ENCODE measurements around the gene HSD17B14.

The HSD17B14 gene

DNA sequence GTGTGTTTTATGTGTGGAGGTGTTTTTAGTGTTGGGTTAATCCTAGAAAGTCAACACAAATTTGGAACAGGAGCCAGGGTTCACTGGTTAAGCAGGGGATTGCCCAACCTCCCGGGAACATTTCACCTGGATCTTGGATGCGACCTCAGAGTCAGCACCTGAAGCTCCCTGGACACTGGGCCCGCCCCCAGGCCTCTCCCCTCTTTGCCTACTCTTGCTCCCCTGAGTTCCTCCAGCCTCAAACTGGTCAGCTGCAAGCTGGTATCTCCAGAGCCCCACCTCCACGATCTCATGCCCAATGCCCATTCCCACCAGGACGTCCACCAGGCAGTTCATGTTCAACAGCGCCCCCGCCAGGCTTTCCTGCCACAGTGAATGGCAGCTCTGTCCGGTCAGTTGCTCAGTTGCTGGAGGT, 9.7 kb downstream of the HSD17B14 start:
- DNase-seq (ENCODE audit: low read depth): no peak

GRCh38 chr19:48822514-48822913, 13.8 kb downstream of the HSD17B14 start:
- DNase-seq (ENCODE audit: low read depth): no peak

DNA sequence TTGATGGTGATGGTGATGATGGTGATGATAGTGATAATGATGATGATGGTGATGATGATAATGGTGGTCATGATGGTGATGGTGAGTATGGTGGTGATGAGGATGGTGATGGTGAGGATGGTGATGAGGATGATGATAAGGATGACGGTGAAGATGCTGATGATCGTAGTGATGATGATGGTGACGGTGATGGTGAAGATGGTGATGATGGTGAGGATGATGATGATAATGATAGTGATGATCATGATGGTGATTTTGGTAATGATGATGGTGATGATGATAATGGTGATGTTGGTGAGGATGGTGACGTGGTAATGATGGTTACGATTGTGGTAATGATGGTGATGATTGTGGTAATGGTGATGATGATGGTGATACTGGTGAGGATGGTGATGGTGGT, 14.7 kb downstream of the HSD17B14 start:
- DNase-seq (ENCODE audit: low read depth): no peak

DNA sequence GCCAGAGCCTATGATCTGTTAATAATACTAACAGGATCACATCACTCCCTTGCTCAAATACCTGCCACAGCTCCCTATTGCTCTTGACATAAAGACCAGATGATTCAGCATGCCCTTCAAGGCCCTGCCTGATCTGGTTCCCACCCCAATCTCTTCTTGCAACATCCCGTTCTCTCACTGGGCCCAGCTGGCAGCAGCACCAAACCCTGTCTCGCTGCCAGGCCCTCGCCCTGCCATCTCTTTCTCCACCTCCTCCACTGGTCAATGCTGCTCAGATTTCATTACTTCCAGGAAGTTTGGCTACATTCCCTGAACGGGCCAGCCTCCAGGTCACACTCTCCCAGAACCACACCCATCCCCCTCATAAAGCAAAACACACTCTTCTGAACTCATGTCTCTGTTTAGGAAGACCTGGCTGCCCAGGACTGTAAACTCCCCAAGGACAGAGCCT, 16.9 kb downstream of the HSD17B14 start:
- no peak for DNase-seq (ENCODE audit: low read depth)

DNA sequence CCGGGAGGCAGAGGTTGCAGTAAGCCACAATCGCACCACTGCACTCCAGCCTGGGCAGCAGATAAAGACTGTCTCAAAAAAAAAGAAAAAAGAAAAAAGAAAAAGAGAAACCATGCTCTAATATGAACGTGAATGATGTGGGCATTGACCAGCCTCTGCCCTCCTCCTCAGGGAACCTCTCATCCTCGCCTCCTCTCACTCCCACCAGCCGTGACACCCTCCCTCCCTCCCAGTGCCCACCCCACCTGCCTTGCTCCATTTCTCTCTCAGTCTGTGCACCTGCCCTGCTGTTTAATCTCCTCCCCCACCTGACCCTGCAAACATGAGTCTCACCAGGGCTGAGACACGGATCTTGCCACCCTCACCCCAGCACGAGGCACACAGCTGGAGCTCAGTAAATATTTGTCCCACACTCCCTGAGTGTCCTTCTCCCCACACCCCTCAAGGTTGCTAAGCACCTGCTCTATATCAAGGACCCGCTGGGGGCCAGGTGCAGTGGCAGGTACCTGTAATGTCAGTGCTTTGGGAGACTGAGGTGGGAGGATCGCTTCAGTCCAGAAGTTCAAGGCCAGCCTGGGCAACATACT, 18.0 kb downstream of the HSD17B14 start:
- DNase-seq (ENCODE audit: low read depth): no peak

DNA sequence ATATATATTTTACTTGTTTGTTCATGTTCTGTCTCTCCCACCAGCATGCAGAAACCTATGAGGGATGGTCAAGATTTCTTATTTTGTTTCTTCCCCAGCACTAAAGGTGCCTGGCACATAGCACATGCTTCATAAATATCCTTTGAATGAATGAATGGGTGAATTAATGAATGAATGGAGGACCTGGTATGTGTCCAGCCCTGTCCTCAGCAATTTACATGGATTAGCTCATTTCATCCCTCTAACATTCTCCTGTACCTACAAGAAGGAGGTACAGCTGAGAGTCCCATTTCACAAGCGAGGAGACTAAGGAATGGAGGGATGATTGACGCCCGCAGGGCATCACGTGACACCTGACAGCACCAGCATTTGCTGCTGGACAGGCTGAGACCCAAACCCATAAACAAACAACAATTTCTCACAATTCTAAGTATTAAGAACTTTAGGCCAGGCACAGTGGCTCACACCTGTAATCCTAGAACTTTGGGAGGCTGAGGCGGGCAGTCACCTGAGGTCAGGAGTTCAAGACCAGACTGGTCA, 18.6 kb downstream of the HSD17B14 start:
- no peak for DNase-seq (ENCODE audit: low read depth)

GRCh38 chr19:48815870-48816501, 20.3 kb downstream of the HSD17B14 start:
- no peak for DNase-seq (ENCODE audit: low read depth)

DNA sequence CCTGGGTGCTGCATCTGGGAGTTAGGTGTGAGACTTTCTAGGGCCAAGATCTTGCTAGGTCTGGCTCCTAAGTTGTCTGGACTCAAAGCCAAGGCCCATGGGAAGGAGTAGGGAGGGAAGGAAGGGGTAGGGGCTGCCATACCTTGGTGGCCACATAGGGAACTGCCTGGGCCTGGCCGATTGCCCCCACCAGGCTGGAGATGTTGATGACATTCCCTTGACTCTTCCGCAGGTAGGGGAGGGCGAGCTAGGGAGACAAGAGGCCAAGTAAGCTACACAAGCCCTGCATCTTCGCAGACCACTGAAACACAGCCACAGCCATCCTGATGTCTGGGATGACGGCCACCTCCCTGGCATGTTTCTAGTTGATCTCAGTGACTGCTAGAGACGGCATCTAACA, 21.4 kb downstream of the HSD17B14 start:
- no peak for DNase-seq (ENCODE audit: low read depth)

DNA sequence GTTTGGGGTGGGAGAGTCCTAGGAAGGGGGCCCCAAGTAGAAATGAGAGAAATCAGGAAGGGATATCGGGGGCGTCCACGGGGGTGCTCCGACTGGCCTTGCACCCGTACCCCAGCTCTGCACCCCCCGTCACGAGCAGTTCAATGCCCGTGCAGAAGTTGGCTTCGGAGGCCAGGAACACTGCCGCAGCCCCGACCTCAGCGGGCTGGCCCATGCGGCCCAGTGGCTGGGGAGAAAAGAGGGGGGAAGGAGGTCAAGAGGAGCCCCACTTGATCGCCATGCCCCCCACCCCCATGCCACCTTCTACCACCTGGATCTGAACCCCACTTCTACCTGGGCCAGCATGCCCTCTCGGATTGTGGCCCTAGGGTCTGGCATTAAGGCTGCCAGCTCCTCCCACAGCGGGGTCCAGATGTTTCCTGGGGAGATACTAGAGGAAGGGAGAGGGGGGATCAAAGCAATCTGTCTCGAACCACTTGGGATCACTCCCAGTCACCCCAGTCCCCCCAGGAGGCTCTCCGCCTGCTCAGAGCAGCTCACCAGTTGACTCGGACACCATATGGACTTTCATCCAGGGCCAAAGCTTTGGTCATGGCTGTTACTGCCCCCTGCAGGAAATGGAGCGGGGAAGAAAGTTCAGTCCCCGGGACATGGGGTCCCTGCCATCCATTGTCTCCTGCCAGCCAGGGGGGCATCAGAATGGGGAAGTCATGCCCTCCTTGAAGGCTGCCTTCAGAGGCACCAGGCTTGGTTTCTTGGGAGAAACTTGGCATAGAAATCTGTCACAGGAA, 23.0 kb downstream of the HSD17B14 start:
- no peak for DNase-seq (ENCODE audit: low read depth)

DNA sequence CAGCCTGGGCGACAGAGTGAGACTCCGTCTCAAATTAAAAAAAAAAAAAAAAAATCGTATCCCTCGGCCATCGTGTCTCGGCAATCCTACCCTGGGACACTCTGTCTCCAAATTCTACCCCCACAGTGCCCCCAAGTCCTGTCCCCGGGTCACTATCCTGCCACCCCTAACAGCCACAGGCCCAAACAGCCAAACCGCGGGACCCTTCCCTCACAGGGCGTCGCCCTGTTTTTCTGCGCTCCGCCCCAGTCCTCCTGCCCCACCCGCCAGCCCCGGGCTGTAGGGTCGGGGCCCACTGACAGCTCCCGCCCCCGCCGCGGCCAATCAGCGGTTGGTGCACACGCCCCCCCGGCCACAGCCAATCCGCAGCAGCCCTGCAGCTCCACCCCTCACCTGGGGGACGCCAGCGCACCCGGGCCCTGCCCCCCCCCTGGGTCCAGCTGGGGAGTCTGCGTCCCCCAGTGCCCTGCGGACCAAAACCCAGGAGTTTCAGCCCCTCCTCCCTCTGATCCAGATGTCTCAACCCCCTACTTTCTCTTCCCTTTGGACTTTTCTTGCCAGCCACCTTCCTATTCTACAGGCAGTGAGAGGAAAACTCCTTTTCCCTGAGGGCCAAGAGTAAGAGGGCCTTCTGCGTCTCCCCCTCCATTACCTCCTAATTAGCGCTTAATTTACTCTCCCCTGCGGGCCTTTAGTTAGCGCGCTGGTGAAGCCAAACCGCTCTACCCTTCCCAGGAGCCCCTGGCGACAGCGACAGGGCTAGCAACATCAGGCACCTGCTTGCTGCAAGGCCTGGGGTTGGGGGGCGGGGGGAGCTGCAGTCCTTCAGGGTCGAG, 24.0 kb downstream of the HSD17B14 start:
- peak; percentile 45 for DNase-seq (ENCODE audit: low read depth)

DNA sequence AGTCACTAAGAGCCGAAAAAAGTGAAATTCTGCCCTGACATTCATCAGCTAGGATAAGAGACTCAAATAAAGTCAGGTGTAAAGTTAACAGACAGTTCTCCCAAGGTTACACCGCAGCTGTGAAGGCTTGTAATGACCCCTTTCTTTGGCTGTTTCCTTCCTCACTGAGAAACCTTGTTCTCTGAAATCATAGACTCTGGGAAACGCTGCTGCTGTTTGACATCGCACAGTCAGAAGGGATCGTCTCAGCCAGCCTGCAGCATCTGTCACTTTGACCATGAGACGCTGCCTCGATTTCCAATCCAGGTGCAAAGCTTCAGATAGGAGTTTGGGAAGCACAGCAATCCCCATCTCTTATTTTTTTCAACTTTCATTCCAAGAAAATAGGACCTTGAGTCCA, 26.1 kb downstream of the HSD17B14 start:
- DNase-seq (ENCODE audit: low read depth): no peak

DNA sequence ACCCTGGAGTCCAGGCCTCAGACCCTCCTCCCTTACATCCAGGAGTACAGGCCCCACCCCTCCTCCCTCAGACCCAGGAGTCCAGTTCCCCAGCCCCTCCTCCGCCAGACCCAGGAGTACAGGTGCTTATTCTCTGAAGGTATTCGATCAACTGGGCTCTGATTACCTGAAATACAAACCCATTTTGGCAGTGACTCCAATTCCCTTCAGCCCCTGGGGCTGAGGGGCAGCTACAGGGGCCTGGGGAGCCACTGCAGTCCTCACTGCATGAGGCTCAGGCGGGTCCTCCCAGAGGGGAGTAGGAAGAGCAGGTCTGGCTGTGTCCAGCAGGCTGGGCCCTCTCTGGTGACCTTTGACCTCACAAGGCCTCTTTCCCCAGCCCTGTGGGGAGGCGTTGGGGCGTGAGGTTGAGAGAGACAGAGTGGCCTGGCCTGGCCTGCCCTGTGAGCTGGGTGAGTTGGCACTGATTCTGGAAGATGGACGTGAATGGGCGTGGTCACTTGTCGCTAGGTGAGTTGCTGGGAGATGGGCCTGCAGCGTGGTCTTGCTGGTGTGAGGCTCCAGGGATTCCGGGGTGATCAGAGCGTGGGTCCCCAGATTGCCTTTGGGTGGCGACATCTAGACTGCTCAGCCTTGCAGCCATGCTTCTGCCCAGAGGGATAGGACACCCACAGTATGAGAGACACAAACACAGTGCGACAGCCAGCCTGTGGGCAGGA, 28.5 kb downstream of the HSD17B14 start:
- no peak for DNase-seq (ENCODE audit: low read depth)

DNA sequence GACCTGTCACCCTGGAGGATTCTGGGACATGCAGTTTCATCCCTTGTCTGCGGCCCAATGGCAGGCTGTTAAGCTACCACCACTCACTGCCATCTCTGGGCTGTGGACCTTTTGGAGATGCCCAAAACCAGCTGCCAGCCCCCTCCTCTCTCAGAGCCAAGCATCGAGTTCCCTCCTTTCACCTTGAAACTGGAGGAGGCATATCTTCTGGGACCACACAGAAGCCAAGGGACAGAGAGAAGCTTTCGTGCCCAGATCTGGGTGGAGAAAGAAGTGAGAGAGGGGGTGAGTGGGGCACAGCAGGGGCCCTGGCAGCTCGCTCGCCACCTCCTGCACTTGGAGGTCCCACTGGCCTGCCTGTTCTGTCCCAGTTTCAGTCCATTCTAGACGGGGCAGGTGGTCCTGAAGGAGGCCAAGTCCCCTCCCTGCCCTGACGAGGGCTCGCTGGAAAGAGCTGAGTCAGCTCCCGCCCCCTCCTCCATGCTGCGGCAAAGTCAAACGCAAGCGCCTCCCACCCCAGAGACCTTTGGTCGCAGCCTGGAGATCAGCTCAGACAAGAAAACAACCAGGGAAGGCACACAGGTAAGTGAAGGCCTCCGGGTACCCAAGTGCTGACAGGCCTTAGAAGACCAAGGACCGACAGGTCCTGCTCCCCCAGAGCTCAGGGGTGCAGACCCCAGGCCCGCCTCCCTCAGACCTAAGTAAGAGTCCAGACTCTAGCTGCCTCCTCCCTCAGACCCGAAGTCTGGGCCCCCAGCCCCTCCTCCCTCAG, 29.3 kb downstream of the HSD17B14 start:
- DNase-seq (ENCODE audit: low read depth): no peak

DNA sequence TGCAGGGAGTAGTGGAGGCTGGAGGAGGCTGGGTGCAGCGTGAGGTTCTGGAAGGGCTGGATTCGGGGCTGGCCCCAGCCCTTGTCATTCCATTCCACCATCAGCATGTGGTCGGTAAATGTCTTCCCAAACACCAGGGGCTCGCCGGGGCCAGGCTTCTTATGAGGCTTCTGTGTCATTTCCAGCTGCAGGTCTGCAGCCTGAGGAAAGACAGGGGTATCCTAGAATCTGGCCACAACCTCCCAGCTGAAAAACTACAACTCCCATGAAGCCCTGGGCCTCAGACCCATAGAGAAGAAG, 29.8 kb downstream of the HSD17B14 start:
- DNase-seq (ENCODE audit: low read depth): no peak

DNA sequence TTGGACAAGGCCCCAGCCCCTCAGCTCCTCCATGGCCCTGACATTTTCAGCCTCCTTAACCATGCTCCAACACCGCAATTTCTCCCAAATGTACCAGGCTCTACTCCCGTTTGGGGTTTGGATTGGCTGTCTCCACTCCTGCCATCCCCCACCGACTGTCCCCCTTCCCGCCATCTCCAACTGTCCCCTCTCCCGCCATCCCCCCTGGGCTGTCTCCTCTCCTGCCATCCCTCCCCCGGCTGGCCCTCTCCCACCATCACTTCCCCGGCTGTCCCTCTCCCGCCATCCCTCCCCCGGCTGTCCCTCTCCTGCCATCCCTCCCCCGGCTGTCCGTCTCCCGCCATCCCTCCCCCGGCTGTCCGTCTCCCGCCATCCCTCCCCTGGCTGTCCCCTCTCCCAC, 30.8 kb downstream of the HSD17B14 start:
- no peak for DNase-seq (ENCODE audit: low read depth)

DNA sequence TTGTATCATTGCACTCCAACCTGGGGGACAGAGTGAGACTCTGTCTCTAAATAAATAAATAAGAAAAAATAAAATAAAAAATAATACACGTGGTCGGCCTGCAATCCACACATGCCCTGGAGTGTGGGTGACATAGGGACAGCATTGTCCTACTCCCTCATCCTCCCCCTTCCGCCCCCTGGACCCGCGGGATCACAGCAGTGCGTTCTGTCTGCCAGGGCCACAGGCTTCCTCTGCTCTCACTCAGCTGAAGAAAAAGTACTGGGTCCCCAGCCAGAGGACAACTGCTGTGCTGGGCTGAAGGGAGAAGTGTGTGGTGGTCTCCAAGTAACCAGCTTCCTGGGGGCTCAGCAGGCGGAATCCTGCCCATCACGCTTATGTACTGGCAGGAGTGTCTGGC, 31.8 kb downstream of the HSD17B14 start:
- no peak for DNase-seq (ENCODE audit: low read depth)

GRCh38 chr19:48802623-48803022, 33.7 kb downstream of the HSD17B14 start:
- no peak for DNase-seq (ENCODE audit: low read depth)

DNA sequence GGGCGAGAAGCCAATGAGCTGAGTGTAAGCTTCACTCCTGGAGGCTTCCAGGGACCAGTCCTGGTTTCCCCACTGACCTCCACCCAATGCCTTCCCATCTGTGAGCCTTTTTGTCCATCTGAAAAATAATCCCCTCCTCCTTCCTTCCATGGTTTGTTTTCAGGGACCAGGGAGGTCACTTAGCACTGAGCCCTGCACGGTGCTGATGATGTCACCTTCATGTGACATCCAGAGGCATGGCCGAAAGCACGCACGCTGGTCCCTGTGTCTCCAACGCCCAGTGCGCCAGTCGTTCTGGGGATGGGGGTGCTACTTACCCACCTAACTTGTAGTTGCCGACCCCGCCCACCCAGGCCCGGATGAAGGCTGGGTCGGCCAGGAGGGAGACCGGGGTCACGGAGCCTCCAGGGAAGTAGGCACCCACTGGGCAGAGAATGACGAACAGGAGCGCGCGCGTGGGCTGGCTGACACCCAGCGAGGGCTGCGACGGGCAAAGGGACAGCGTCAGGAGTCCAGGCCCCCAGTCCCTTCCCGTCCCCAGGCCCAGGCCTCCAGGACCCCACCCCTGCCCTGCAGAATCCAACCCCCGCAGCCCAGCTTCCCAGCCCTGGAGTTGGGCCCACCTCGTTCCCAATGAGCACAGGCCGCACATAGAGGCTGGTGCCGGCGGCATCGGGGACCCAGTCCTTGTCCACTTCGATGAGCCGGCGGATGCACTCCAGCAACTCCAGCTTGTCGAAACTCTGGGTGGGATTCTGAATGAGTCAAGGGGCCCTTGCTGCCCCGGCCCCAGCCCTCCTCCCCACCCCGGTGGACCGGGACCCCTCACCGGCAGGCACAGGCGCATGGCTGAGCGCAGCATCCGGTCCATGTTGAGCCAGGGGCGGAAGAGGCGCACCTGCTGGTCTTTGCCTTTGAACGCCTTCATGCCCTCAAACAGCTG, 36.7 kb downstream of the HSD17B14 start:
- no peak for DNase-seq (ENCODE audit: low read depth)

- DNase-seq (ENCODE audit: low read depth): no peak
Measured at GRCh38 chr19:48798937-48799336, 37.4 kb downstream of the HSD17B14 start.

DNA sequence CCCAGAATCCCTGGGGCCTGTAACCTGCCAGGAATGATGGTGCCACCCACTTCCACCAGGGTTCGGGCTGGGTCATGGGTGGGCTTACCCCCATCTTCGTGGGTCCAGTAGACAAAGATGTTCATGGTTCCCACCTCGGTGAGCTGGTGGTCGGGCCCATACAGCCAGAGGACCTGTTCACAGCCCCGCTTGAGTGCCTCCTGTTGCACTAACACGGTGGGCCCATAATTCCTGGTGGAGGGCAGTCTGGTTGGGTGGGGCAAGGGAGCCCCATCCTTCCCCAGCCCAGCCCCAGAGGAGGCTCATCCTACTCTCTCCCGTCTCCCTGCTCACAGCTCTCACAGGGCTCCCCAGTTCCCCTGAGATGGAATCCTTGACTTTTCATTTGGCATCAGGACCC, 39.2 kb downstream of the HSD17B14 start:
- DNase-seq (ENCODE audit: low read depth): no peak

Data from activated T-cell treated with anti-CD3 and anti-CD28 coated beads for 1 hour (primary cell).